Activated T-cell treated with anti-CD3 and anti-CD28 coated beads for 24 hours (primary cell): Measurements from ENCODE around the gene CCDC148.

ENCODE experiments used
- DNase-seq: peaks from one replicate; pipeline ENCODE4 v3.0.0-alpha.2; 2020; ENCODE audit warnings: low read depth

CCDC148 gene

GRCh38 chr2:158153270-158154015 lies 303.1 kb downstream of the CCDC148 start:
- no peak for DNase-seq

DNA sequence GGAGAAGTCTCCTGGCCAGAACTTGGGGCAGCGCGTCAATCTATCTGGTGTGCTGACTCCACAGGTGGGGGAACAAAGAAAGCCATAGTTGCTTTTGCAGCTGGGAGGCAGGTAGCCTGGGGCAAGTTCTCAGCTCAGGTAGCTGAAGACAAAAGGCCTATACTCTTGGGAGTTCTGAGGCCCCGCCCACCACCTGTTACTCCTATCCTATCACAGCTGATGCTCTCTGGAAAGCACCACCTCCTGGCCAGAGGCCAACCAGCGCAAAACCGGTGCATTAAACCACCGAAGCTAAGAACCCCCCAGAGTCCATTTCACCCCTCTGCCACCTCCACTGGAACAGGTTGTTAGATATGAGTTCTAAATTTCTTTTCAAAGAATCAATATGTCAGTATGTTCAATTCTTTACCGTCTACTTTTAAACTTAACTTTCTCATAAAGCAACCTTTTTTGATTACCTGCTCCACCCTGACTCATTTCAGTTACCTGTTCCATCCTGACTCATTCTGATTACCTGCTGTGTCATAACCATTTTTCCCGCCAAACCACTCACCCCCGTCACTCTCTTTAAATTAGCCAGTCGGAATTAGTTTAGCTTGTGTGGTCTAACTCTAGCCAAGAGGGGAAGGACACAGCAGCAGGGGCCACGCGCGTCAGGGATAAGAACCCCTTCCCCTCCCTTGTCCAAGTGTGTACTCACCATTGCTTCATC lies 311.5 kb downstream of the CCDC148 start:
- no peak for DNase-seq

- no peak for DNase-seq
These were observed 312.7 kb downstream of the CCDC148 start for GRCh38 chr2:158143703-158144360.

GRCh38 chr2:158142568-158143332 lies 313.8 kb downstream of the CCDC148 start:
- DNase-seq: no peak

DNA sequence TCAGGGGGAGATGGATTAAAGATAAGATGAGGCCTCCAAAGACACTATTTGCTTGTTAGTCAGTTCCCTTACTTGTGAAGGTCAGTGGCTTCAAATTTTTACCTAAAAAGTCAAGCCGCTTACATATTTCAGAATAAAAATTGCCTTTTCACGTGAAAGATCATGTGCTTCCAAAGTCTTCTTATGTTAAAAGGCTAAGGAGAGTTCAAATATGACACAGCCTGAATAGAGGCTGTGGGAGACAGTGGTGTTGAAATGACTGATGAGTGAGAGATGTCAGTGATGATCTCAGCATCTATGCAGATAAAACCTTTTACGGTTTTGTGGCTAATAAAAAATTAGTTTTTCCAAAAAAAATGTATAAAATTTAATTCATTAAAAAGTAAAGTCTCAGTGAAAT lies 314.4 kb downstream of the CCDC148 start:
- DNase-seq: no peak

DNA sequence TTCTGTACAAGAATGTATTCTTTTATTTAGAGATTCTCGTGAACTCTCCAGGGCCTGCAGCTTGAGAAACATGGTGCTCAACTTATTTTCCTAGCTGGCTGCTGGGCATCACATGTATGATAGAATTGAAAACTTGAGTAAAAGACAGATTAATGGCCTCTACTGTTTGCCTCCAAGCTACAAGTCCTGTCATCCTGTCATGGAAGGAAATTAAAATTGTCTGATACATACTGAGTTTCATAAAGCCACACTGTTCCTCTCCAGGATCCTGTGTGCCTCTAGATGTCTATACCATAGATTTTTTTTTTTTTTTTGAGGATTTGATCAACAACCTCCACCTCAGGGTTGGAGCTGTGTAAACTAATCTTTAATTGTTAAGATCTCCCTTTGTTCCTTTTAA lies 316.4 kb downstream of the CCDC148 start:
- no peak for DNase-seq

- DNase-seq: no peak
These were observed 318.3 kb downstream of the CCDC148 start for GRCh38 chr2:158138255-158138654.

DNA sequence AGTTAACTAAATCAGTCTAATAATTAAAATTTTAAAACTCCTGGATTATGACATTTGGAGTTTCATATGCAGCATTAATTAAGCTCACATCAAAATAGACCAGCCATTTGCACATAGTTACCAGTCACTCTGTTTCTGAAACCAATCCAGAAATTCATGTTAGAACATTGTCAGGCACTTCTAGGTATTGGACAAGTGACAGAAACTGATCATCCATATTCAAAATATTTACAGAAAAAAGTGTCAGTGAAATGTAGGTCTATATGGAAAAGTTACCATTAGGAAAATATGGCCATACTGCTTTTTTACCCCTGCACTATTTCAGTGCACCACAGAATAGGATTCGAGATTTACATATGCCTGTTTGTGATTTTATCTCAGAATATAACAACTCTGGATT lies 321.5 kb downstream of the CCDC148 start:
- no peak for DNase-seq

DNA sequence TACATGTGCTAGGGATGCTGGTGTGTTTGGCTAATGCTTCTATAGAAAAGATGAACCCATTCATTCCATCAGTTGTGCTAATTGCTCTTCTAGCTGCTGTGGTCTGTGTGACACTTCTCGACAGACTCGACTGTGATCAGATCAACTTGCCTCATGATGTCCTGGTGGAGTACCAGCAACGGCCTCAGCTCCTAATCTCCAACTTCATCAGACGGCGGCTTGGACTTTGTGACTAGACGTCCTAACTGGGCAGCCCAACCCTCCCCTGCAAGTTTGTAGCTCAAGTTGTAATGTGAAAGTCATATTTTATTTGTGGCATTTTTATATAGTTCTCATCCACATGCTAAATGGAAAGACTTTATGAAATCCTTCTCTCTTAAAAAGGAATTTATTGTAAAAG lies 321.9 kb downstream of the CCDC148 start:
- DNase-seq: no peak

DNA sequence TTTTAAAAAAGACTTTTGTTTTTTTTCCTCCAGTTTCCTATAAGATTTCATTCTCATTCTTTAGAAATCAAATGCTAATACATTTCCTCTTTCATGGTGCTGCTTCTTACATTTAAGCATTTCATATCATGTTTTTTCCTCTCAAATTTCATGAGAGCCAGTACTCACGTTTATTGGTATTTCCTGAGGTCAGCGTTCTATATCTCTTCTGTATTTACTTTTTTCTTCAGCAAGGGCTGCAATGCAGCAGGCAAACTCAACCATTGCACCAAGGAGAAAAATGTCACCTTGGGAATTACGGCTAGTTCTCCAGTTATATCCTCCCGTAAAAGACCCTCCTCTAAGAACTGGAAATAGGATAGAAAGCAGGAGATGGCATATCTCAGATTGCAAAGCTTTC lies 322.5 kb downstream of the CCDC148 start:
- no peak for DNase-seq

DNA sequence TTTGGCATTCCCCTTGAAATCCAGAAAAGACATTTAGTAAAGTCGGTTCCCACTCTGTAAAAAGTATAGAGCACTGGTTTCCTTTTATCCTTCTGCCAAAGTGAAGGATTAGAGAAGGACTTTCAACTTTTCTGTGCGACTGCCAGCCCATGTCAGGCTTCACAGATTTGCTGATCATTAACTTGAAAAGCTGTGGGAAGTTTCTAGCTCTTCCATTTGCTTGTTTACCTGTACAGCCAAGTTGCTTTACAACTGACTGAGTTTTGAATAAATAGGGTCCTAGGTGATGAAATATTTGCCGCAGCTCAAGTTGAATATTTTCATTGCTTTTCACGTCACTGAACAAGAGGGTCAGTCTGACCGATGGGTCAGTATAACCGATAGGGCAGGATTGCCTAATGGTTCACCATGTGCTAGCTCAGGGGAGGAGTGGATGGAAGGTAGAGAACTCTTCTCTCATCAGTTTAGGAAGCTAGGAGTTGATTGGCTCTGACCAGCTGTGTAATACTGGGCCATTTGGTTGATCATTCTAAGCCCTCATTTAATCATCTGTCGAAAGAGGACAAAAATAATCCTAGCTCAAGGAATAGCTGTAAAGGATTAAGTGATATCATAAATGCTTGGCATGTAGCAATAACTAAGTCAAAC lies 324.5 kb downstream of the CCDC148 start:
- DNase-seq: no peak

- no peak for DNase-seq
These were observed 325.1 kb downstream of the CCDC148 start for GRCh38 chr2:158131483-158131912.

- DNase-seq: no peak
These were observed 325.6 kb downstream of the CCDC148 start for GRCh38 chr2:158130832-158131473.

DNA sequence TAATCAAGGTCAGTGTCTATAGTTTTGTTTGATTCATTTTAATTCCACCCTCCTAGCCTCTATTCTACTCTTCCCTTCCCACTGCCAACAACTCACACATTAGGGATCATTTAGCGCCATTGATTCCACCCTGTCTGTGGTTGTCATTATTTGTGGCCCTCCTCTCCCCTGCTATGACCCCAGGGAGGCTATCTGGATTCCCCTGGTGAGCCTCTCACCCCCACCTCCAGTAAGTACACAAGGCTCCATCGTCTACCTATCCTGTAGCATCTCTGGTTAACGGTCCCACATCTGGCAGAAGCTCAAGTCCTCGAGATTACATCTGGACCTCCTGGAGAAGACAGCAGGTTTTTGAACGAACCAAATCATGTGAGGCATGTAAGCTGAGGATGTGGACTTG lies 327.5 kb downstream of the CCDC148 start:
- no peak for DNase-seq

DNA sequence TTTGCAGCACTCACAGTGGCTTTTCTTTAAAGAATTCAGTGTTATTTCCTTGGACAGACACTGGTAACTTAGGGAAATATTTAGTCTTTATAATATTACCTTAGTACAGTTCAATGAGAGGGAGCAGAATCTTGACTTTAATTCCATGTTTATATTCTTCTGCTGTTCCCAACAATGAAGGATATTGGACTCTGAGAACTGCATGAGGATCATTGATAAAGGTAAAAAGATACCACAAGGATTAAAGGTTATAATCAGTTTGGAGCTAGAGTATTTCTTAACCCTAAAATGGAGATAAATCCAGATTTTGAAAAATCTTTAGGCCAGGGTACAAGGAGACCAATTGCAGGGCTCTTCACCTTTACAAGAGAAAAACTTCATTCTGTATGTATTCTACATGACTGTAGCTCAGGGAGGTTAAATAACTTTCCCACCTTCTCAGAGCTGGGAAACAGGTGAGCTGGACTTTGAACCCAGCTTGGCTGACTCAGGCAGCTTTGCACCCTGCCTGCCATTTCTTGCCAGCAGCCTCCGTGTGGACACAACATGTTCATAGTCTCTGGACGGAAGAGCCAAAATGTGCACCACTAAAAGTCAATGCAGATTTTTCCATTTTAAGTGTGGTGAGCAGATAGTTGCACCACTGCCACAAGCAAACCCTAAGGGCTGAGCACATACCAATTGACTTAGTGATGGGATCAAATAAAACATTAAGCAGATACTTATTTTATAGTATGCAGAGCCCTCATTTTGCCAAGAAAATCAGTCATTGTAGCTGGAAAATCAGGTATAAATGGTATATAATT lies 328.2 kb downstream of the CCDC148 start:
- DNase-seq: no peak

DNA sequence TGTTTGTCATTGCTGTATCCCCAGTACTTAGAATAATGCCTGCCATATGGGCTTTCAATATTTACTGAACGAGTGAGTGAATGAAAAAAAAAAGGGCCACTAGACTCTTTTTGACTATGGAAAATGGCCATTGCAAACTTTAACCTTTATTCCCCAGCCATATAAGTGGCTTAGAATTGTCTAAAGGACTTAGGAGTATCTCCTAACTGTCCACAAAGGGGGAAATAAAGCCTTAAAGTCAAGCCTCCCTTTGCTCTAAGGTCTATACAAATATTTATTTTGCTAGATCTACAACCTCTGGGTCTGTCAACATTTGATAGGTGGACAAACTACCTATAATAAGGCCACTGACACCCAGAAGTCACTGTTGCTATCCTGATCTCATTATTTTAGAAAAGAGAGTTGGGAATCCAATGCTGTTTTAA lies 329.2 kb downstream of the CCDC148 start:
- DNase-seq: no peak

DNA sequence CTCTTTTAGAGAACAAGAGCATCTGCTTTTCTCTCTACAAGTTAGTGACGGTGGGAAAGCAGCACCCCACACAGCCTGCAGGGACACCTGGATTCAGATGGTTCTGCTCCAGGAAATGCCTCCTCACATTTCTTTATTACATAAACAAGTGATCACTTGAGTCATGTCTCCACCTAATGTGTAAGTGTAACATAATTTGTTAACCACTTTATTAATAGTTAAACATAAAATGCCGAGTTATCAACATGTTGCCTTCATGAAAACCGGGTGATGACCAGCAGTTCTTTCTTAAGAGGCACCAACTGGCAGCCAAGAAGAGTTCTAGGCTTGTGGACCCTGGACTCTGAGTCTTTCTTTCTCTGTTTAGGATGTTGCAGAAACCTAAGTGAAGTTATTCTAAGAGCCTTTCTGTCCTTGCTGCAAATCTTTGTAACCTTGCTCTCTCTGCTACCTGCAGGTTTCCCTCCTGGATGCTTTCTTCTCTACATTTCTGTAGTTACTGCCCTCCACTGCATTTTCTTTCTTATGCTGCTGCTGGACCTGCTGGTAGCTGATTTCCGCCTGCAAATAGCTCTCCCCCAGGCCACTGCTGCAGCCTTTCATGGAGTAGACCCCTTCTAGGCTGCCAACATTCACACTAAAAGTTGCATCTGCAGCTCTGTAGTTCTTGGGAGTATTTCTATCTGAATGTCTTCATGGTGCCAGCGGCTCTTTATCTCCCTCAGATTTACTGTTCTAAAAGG lies 330.6 kb downstream of the CCDC148 start:
- no peak for DNase-seq

DNA sequence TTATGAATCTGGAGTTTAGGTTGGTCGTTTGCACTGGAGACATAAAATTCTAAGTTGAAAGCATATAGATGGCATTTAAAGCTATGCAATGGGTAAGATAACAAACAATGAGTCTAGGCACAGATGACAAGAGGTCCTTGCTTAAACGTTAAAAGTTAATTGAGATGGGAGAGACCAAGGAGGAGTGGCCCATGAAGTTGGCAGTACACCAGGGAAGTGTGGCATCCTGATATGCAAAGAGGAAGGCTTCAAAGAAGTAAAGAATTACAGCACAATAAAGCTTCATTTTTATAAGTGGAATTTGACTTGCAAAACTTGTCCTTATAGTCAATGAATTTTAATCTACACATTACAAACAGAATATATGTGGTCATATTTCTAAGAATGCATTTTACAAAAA lies 331.7 kb downstream of the CCDC148 start:
- no peak for DNase-seq
